Kidney (tissue), 14 donors: ENCODE data around the gene FBXO34. TPM values are rescaled to one million over a fixed set of nuclear protein-coding genes. Genes with fewer than 3 reads are reported as not detected.

Experiments used
- DNase-seq, 5 donors: peaks; one replicate each; pipeline ENCODE4 v3.0.0-alpha.2; 2013 to 2020
- FAIRE-seq: peaks from 2 replicates; lab custom pipeline; 2012; peaks lifted over from hg19 to GRCh38; lab: Jason Lieb, UNC
- H3K27ac ChIP-seq, 2 donors: one replicate each; pipeline ENCODE4 v1.7.0; 2013; ENCODE audit warnings: low read depth in 2 of 2, low read length in 2 of 2, inconsistent platforms in 1 of 2
- H3K27me3 ChIP-seq: one replicate; pipeline ENCODE4 v1.7.1; 2013; ENCODE audit warnings: low read length, inconsistent platforms; ENCODE audit not compliant: control insufficient read depth, insufficient read depth
- H3K36me3 ChIP-seq, 3 donors: one replicate each; pipeline versions ENCODE4 v1.7.0 to v1.7.1; 2013; ENCODE audit warnings: low read length in 3 of 3, control low read depth in 1 of 3, inconsistent platforms in 1 of 3; ENCODE audit not compliant: insufficient read depth in 3 of 3, control insufficient read depth in 2 of 3
- H3K4me1 ChIP-seq, 3 donors: one replicate each; pipeline versions ENCODE4 v1.7.0 to v1.7.1; 2013; ENCODE audit warnings: low read length in 3 of 3, inconsistent platforms in 1 of 3, low read depth in 1 of 3; ENCODE audit not compliant: control insufficient read depth in 2 of 3, insufficient read depth in 2 of 3
- H3K4me3 ChIP-seq, 3 donors: one replicate each; pipeline versions ENCODE4 v1.7.0 to v1.8.1; 2013; ENCODE audit warnings: low read length in 3 of 3, control low read depth in 1 of 3, inconsistent platforms in 1 of 3
- H3K9ac ChIP-seq, 3 donors: one replicate each; pipeline versions ENCODE4 v1.7.0 to v1.7.1; 2013; ENCODE audit warnings: low read length in 3 of 3, control low read depth in 1 of 3, inconsistent platforms in 1 of 3
- H3K9me3 ChIP-seq, 3 donors: one replicate each; pipeline versions ENCODE4 v1.7.0 to v1.7.1; 2013; ENCODE audit warnings: low read length in 3 of 3, control low read depth in 1 of 3, inconsistent platforms in 1 of 3; ENCODE audit not compliant: control insufficient read depth in 2 of 3, insufficient read depth in 1 of 3
- CTCF ChIP-seq: IDR thresholded peaks from 3 replicates; pipeline ENCODE4 v1.5.1; 2012; ENCODE audit warnings: mild to moderate bottlenecking, moderate library complexity, borderline replicate concordance; ENCODE audit not compliant: insufficient read depth; ENCODE audit errors: extremely low read depth
- intact Hi-C: fragments of 100-400 bp; cut with DNase I; formaldehyde crosslinking; loops from one replicate; pipeline ENCODE4 v1.11.1; 2022
- polyA plus RNA-seq: library from polyadenylated mRNA; stranded (reverse); fragments of 350-450 nt; fragmentation: Illumina TruSeq; extraction: RNeasy Lipid Tissue Mini Kit (QIAGEN cat#74804); gene quantifications from one replicate; pipeline ENCODE4 v1.2.3, GENCODE V29; 2014; ENCODE audit warnings: low read depth, low replicate concordance; ENCODE audit not compliant: insufficient read depth
- total RNA-seq: library from RNA; stranded (reverse); fragmentation: NEBNext Ultra II Directional; extraction: Animal tissue kit (Norgen Biotek cat#: 25700); gene quantifications from one replicate; pipeline ENCODE4 v1.2.1, GENCODE V29; 2021
- donor health status: control.
- donor health status: control.
- donor health status: control.
- donor health status: control.
- donor health status: control.
- donor health status: DM: yes; HTN: yes; CAD: no.
- donor health status: Normal renal cell carcinoma (clear cell type).

The FBXO34 gene
- total and polyA plus RNA-seq, 2 donors from 2014 or later, result 12.8 to 38.5 TPM

GRCh38 chr14:55399183-55399582, 128.0 kb downstream of the FBXO34 start:
- Histone ChIP-seq H3K9ac (no peak overlapping the region), H3K4me1 (peaks cover 0 to 2% (median 0%) of the 10 kb centered on the region in 3 donors), H3K27ac (no peak overlapping the region), H3K27me3 (no peaks in the 10 kb centered on the region), H3K4me3 (no peak overlapping the region), H3K9me3 (no peaks in the 10 kb centered on the region), H3K36me3 (peaks cover 0 to 16% (median 0%) of the 10 kb centered on the region in 3 donors)
- no peak for TF ChIP-seq CTCF
- intact Hi-C loops, result no loop called here
- no peak for DNase-seq
- FAIRE-seq, result no peak

GRCh38 chr14:55399852-55400251, 128.6 kb downstream of the FBXO34 start:
- FAIRE-seq (no peak), DNase-seq (no peak)
- H3K27ac ChIP-seq, result no peak overlapping the region
- TF ChIP-seq CTCF, result no peak
- H3K4me3 ChIP-seq, result no peak overlapping the region
- peaks cover 0 to 2% (median 0%) of the 10 kb centered on the region in 3 donors for H3K4me1 ChIP-seq
- no peaks in the 10 kb centered on the region for H3K9me3 ChIP-seq
- H3K9ac ChIP-seq, result no peak overlapping the region
- intact Hi-C loops, result no loop called here
- no peaks in the 10 kb centered on the region for H3K27me3 ChIP-seq
- H3K36me3 ChIP-seq, result peaks cover 0 to 10% (median 0%) of the 10 kb centered on the region in 3 donors

GRCh38 chr14:55401751-55402150, 130.5 kb downstream of the FBXO34 start:
- no peak for TF ChIP-seq CTCF
- no peak for FAIRE-seq
- H3K9me3 ChIP-seq, result no peaks in the 10 kb centered on the region
- DNase-seq, result no peak
- H3K36me3 ChIP-seq, result no peaks in the 10 kb centered on the region
- H3K27ac ChIP-seq, result no peak overlapping the region
- H3K27me3 ChIP-seq, result no peaks in the 10 kb centered on the region
- H3K4me1 ChIP-seq, result peaks cover 0 to 2% (median 0%) of the 10 kb centered on the region in 3 donors
- H3K9ac ChIP-seq, result no peak overlapping the region
- H3K4me3 ChIP-seq, result no peak overlapping the region
- intact Hi-C loops, result no loop called here

Other genes with a start within 250 kb of the FBXO34 start
- gene WDHD1, start 244.3 kb upstream of the FBXO34 start, total RNA-seq, result 3.3 TPM
- gene WDHD1, start 244.3 kb upstream of the FBXO34 start, polyA plus RNA-seq, result 1.8 TPM
- gene SOCS4, start 244.2 kb upstream of the FBXO34 start, total RNA-seq, result 30.5 TPM
- gene SOCS4, start 244.2 kb upstream of the FBXO34 start, polyA plus RNA-seq, result 6.0 TPM
- gene MAPK1IP1L, start 219.8 kb upstream of the FBXO34 start, total RNA-seq, result 101 TPM
- gene MAPK1IP1L, start 219.8 kb upstream of the FBXO34 start, polyA plus RNA-seq, result 43.3 TPM
- 235 TPM for gene LGALS3, start 142.2 kb upstream of the FBXO34 start, total RNA-seq
- 241 TPM for gene LGALS3, start 142.2 kb upstream of the FBXO34 start, polyA plus RNA-seq
- gene DLGAP5, start 79.8 kb upstream of the FBXO34 start, total RNA-seq, result 0.60 TPM
- not detected for gene DLGAP5, start 79.8 kb upstream of the FBXO34 start, polyA plus RNA-seq
- gene ATG14, start 140.4 kb downstream of the FBXO34 start, total RNA-seq, result 13.3 TPM
- gene ATG14, start 140.4 kb downstream of the FBXO34 start, polyA plus RNA-seq, result 5.2 TPM
- not detected for gene TBPL2, start 169.2 kb downstream of the FBXO34 start, total RNA-seq
- not detected for gene TBPL2, start 169.2 kb downstream of the FBXO34 start, polyA plus RNA-seq